HG02798 (cell line): Measurements from ENCODE around the gene DVL1.
"Not testable (repeated sequence)": the region's sequence is repeated elsewhere in the genome, so short reads cannot be mapped to it uniquely, and the experiment has no call there.

ENCODE experiments used
- ATAC-seq: cut with Tn5 transposase; IDR thresholded peaks from one replicate; pipeline ENCODE4 v1.9.1; 2021; ENCODE audit warnings: mild to moderate bottlenecking; ENCODE audit not compliant: unreplicated experiment, poor library complexity

The DVL1 gene

DNA sequence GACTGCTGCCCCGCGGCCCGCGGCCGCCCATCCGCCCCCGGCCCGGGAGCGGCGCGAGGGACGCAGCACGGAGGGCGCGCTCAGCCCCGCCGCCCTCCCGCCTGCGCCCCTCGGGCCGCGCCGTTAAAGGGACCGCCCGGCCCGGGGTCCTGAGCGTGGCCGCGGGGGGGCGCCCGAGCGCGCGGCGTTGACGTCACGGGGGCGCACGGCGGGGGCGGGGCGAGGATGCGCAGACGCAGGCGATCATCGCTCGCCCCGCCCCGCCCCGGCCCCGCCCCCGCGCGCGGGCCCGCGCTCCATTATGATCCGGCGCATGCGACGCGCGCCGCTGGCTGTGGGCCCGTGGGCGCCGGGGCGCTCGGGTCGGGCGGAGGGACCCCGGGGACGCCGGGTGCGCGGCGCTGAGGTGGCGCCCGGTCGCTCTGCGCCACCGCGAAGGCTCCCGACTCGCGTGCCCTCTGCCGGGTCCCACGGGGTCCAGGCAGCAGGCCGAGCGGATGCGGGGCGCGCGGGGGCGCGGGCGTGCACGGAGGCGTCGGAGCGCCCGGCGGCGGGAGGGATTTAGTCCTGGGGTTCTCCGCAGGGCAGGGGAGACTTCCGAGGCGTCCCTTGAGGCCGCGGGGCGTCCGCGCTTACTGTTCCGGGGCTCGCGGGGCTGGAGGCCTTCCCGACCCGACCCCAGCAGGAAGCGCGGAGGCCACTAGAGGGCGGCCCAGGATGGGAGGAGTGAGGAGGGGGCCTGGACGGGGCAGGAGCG, at the start of gene DVL1:
TSS of gene DVL1 (minus strand) at position 163 of the 757 bp plus-strand sequence. CDS start 353 bp downstream, outside the sequence.
- ATAC-seq: peak; percentile 70

GRCh38 chr1:1398677-1399186, 49.5 kb upstream of the DVL1 start:
- ATAC-seq: peak; percentile 12

GRCh38 chr1:1397839-1398523, 48.8 kb upstream of the DVL1 start:
- no peak for ATAC-seq

DNA sequence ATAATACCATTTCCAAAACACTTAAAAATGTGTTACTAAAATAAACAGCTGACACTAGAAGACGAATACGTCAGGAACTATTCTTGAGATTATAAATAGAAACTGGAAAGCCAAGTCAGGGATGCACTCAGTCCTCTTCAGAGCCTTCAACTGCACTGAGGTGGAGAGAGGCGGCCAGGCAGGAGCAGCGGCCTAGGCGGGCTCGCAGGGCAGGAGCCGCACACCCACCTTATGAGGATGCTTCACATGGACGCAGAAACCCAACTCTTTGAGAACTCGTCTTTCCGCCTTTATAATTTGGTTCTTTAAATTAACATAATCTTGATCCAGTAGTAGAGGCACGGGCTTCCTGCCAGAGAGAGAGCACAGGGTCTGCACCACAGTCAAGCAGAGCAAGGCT, 45.9 kb upstream of the DVL1 start:
- no peak for ATAC-seq

GRCh38 chr1:1394116-1394515, 44.9 kb upstream of the DVL1 start:
- ATAC-seq: no peak

DNA sequence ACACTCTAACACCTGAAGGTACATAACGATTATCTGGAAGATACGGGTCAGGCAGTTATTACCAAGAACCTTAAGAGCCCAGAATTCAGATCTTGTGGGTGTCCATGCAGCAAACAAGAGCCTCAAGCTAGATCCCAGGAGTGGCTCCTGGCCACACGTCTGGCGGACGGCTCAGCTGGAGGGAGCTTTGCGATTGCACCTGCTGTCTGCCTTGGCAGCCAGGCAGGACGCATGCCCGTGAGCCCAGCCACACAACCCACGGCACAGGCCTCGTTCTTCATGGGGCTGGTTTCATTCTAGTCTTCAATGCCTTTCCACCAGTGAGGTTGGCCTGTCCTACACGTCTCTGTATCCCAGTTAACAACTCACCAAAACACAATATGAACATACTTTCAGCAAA, 44.2 kb upstream of the DVL1 start:
- no peak for ATAC-seq

- no peak for ATAC-seq
Observed at GRCh38 chr1:1393014-1393413, 43.8 kb upstream of the DVL1 start.

DNA sequence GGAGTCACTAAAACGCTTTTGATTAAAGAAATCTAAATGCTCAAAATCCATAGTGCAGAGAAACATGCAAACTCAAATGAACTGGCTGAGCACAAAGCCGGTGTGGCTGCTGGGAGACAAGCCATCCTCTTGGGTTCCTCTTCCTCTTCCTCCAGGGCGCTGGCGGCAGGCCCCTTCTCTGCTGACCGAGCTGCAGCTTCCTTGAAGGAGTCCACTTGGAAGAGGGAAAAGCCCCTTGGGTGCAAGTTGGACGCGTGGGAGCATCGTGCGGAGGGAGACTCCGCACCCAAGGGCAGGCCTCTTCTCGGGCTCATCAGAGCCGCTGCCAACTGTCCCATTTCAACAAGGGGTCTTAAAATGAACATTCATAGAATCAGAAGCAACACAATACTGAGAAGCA, 42.0 kb upstream of the DVL1 start:
- no peak for ATAC-seq

DNA sequence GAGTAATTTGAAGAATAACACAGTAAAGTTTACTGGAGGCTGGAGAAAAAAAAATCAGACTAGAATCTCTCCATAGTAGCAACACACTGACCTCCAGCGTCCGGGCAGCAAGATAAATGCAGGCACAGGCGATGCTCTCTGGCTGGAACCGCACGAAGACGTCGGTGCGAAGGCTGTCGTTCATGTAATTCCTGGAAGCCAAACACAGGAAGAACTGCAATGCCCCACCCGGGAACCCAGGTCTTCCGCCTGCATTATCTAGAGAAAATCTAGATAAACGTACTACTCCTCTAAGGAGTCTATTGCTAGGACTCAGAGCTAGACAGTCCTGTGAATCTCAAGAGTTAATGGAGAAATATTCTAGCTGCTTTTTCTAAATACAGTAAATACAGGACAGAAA, 41.5 kb upstream of the DVL1 start:
- ATAC-seq: no peak

DNA sequence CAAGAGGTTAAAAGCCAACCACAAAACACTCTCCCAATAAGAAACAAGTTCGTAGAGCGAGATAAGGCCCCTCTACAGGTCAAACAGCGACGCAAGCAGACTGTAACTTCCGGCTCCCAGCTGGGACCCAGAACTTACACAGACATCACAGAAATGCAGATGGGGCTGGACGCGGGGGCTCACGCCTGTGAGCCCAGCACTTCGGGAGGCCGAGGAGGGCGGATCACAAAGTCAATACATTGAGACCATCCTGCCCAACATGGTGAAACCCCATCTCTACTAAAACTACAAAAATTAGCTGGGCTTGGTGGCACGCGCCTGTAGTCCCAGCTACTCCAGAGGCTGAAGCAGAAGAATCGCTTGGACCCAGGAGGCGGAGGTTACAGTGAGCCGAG, 38.9 kb upstream of the DVL1 start:
- ATAC-seq: no peak

GRCh38 chr1:1387098-1388077, 38.2 kb upstream of the DVL1 start:
- ATAC-seq: no peak

- no peak for ATAC-seq
Observed at GRCh38 chr1:1385931-1386330, 36.7 kb upstream of the DVL1 start.

- not testable (repeated sequence) for ATAC-seq
Observed at GRCh38 chr1:1385339-1385738, 36.1 kb upstream of the DVL1 start.

DNA sequence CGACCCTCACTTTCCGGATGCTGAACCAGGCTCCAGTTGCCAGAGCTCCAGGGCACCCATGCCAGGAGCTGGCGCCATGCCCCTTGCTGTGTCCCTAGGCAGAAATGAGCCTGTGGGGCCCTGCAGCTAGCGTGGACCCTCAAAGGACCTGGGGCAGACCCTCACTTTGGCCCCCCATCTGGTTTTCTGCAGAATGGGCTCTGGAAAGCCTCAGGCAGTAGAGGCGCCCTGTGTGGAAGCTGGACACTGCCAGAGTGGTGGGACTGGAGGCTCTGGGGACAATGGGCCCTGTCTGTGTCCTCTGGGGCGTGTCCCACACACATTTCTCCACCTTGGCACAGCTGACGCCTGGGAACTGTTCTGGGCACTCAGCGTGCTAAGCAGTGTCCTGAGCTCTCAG, 32.1 kb upstream of the DVL1 start:
- no peak for ATAC-seq

DNA sequence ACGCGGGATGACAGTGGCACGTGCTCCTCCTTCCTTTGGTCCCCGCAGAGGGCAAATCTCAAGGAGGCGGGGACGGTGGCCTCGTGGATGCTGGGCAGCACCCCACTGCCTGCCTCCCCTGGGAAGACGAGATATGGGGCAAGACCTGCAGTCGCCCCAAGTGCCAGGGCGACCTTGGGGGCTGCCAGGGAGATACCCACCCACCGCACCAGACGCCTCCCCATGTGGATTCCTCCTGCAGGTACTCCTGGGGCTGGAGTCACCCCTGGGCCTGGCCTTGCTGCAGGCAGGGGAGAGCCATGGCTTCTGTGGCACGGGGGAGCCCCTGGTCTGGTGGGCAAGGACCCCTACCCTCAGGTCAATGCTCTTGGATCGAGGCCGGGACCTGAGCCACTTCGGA, 31.6 kb upstream of the DVL1 start:
- ATAC-seq: no peak

GRCh38 chr1:1377540-1378205, 28.5 kb upstream of the DVL1 start:
- ATAC-seq: no peak

DNA sequence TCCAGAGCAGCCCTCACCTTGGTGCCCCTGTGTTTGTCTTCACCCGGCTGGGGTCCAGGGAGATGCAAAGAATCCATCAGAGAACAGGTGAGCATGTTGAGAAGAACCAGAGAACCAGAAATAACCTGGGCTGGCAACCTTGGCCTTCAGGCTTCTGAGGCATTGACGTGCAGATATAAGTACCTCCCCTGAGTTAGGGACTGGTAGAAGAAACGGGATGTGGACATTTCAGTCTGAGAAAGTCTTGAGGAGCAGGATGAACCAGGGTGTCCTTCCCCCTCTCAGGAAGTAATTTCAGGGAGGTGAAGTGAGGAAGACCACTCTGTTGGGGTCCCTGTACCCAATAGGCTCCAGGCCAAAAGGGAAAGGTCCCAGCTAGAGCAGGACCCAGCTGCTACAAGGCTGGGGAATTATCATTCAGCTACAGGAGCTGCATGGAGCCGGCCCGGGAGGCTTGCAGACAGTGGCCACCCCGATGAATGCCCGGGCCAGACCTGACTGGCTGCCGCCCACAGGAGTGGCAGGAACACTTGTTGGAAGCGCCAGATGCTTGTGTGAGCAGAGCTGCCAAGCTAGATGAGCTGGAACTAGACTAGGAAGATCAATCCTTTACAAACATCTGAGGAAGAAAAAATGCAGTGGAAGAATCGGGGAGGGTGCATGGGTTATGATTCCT, 27.5 kb upstream of the DVL1 start:
- ATAC-seq: no peak

DNA sequence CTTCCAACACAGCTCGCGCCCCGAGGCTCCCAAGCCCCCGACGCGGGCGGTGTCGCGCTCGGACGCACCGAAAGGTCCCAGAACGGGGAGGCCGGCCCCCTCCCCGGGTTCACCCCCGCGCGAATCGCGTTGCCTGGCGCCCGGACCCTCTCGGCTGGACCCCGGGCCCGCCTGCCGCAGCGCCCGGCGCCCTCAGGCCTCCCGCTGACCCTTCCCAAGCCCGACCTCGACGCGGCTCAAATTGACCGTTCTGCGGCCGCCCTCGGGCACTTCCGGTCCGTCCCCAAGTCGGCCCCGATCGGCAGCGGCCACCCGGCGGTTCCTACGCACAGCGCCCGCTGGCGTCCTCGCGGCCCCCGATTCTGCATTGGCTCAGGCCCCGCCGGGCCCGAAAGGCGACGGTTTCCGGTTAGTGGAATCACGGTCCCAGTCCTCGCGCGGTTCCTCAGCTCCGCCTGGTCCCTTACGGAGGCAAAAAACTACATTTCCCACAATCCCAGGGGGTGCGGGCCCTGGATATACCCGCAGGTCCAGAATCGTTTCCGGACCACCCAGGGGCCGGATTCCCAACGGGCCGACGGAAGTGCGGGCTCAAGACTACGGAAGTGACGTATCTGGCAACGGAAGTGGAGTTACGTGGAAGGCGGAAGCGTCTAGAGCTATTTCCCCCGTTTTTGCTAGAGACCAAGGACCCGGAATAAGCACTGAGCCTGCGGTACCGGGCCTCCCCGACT, 25.9 kb upstream of the DVL1 start, which contains the start of gene AURKAIP1:
TSS of gene AURKAIP1 (minus strand) at position 279 of the 734 bp plus-strand sequence. CDS start 451 bp downstream, outside the sequence.
- ATAC-seq: peak; percentile 88

- ATAC-seq: peak; percentile 4
Observed at GRCh38 chr1:1374589-1374928, 25.3 kb upstream of the DVL1 start.
